ENCODE measurements around the gene TLDC2.
"Not testable (repeated sequence)": the region's sequence is repeated elsewhere in the genome, so short reads cannot be mapped to it uniquely, and the experiment has no call there.

The TLDC2 gene

DNA sequence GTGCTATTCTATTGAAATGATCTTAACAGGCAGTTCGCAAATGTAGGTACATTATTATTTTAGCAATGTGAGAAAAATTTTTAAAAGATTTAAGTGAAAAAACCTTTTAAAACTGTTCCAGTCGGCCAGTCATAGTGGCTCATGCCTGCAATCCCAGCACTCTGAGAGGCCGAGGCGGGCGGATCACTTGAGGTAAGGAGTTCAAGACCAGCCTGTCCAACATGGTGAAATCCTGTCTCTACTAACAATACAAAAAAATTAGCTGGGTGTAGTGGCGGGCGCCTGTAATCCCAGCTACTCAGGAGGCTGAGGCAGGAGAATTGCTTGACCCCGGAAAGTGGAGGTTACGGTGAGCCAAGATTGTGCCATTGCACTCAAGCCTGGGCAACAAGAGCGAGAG is 29.6 kb downstream of the TLDC2 start:
- not testable (repeated sequence) for DNase-seq (ENCODE audit: low read depth, low spot score)

DNA sequence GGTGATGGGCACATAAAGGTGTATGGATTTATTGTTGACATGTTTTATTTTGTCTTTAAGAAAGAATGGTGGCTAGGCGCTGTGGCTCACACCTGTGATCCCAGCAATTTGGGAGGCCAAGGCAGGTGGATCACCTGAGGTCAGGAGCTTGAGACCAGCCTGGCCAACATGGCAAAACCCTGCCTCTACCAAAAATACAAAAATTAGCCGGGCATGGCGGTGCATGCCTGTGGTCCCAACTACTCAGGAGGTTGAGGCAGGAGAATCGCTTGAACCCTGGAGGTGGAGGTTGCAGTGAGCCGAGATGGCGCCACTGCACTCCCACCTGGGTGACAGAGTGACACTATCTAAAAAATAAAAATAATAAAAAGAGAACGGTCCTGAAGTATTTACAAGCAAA is 30.1 kb downstream of the TLDC2 start:
- not testable (repeated sequence) for DNase-seq (ENCODE audit: low read depth, low spot score)

DNA sequence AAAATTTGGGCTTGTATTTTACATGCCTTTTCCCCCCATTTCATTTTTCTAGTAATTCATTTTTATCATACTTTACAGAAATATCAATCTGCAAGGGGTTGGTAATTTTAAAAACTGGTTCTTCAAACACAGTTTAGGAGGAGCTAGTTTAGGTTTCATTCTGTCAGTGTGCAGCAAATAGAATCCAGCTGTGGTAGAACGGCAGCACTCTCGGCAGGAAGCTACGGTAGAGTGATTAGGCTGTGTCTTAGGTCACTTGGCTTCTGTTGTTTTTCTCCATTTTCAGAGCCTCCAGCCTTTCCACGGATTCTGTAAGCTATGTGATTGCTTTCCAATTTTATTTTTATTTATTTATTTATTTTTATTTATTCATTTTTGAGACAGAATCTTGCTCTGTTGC is 32.7 kb downstream of the TLDC2 start:
- no peak for DNase-seq (ENCODE audit: low read depth, low spot score)

DNA sequence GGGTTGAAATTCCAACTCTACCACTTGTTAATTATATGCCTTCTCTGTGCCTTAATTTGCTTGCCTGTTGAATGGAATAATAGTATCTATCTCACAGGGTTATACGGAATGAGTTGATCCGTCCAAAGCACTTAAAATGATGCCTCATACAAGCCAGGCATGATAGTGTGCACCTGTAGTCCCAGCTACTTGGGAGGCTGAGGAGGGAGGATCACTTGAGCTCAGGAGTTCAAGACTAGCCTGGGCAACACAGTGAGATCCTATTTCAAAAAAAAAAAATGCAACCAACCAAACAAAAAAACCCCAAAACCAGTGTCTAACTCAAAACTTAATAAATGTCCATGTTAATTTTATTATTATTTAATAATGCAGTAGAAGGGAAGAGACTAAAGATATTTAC is 40.3 kb downstream of the TLDC2 start:
- DNase-seq (ENCODE audit: low read depth, low spot score): no peak

DNA sequence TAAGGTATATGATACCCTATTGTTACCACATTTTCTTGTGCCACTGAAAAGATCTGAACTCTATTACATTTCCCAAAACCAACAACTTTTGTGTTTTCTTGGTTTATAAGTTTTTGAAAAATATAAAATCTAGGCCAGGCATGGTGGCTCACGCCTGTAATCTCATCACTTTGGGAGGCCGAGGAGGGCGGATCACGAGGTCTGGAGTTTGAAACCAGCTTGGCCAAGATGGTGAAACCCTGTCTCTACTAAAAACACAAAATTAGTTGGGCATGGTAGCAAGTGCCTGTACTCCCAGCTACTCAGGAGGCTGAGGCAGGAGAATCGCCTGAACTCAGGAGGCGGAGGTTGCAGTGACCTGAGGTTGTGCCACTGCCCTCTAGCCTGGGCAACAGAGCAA is 41.3 kb downstream of the TLDC2 start:
- no peak for DNase-seq (ENCODE audit: low read depth, low spot score)

DNA sequence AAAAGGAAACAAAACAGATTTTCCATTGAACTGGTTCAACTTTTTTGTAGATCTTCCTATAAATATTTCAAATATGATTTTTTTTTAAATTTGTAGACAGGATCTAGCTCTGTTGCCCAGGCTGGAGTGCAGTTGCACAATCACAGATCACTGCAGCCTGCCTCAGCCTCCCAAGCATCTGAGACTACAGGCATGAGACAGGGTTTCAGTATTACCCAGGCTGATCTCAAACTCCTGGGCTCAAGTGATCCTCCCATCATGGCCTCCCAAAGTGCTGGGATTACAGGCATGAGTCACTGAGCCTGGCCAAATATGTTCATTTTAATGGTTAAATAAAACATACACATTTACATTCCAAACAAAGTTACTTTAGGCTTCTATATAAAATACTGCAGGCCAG is 42.0 kb downstream of the TLDC2 start:
- no peak for DNase-seq (ENCODE audit: low read depth, low spot score)

DNA sequence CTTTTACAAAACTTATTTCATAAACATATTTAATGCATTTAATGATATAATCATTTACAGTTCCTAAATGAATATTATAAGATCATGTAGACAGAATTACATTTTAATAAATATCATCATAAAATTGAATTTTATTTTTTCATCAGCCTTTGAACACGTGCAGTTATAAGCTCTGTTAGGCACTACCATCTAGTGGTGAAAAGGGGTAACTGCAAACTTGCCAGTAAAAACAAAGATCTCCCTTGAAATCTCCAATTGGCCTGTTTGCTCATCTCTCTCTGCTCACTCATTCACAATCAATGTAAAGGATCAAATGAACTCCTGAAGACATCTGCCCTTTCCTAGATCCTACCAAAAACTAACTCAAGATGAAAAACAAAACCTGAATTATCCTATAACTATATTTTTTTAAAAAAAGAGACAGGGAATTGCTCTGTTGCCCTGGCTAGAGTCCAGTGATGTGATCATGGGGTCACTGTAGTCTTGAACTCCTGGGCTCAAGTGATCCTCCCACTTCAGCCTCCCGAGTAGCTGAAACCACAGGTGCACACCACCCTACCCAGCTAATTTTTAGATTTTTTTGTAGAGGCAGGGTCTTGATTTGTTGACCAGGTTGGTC is 43.9 kb downstream of the TLDC2 start:
- peak; percentile 11 for DNase-seq (ENCODE audit: low read depth, low spot score)

DNA sequence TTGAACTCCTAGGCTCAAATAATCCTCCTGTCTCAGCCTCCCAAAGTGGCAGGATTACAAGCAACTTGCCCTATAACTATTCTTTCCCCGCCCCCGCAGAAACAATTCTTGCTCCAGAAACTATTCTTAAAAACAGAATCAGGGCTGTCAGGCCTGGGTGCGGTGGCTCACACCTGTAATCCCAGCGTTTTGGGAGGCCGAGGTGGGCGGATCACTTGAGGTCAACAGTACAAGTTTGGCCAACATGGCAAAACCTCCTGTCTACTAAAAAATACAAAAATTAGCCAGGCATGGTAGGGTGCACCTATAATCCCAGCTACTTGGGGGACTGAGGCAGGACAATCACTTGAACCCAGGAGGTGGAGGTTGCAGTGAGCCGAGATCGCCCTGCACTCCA is 44.4 kb downstream of the TLDC2 start:
- no peak for DNase-seq (ENCODE audit: low read depth, low spot score)

DNA sequence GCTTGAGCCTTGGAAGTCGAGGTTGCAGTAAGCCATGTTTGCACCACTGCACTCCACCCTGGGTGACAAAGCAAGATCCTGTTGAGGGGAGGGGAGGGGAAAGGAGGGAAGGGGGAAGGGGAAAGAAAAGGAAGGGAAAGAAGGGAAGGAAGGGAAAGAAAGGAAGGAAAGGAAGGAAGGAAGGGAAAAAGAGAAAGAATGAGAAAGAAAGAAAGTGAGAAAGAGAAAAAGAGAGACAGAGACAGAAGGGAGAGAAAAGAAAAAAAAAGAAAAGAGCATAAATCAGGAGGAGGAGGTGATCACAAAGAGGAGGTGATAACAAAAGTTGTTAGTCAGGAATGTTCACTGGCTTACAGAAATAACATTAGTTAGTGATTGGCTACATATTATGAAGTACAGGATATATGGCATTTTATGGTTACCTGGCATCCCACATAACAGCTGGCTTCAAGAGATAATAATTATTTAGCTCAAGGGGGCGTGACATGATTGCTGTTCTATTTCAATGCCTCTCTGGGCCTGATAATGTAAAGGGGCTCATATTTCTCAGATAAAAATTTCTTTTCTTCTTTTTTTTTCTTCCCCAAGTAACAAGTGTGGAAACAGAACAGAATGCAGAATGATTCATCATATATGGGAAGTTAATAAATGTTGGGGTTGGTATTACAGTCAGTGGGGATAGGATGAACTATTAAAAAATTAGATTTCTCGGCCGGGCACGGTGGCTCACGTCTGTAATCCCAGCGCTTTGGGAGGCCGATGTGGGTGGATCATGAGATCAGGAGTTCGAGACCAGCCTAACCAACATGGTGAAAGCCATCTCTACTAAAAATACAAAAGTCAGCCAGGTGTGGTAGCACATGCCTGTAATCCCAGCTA is 48.5 kb downstream of the TLDC2 start:
- no peak for DNase-seq (ENCODE audit: low read depth, low spot score)

DNA sequence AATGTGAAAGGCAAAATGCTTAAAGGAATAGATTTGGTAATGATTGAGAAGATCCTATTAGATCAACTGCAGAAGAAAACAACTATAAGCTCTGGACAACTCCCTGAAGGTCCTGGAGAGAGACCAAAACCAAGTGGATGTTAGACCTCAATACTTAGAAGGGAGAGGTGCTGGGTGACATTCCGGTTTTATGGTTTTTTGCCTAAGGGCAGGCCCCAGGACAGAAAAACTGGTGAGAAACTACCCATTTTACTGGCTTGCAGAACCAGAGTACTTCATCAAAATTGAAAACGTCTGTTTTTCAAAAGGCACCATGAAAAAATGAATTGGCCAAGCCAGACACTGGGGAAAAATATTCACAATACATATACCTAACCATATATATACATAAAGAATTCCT is 49.3 kb downstream of the TLDC2 start:
- DNase-seq (ENCODE audit: low read depth, low spot score): no peak

DNA sequence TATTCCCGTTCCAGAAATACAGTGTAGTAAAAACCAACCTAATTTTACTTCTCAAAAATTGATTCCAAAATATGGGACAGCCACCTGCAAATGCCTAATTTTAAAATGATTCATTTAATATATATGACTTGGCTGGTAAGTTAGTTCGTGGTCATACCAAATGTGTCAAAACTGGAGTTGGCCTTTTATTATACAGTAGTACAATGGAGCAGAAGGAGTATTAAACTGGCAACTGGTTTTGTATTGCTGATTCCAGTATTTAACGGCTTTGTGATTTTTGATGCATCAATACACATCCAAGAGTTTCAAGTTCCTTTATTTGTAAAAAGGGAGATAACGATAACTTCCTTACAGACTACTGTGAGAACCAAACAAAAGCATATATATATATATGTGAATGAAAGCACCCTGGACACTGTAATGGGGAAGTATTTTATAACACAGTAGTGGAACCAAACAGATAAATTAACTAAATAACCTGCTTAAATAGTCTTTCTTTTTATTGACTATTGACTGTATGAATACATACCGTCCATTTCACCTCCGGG is 50.8 kb downstream of the TLDC2 start:
- no peak for DNase-seq (ENCODE audit: low read depth, low spot score)

DNA sequence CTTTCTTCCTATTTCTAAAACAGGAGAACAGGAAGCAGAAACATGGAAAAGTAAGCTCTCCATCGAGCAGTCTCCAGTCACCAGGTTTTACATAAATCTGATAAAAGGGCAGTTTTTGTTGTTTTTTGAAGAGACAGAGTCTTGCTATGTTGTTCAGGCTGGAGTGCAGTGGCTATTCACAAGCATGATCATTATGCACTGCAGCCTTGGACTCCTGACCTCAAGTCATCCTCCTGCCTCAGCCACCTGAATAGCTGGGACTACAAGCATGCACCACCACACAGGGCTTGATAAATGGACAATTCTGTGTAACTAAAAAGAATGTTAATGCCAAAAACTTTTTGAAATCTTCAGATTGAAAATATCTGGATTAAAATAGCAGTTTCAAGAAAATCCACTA is 51.8 kb downstream of the TLDC2 start:
- no peak for DNase-seq (ENCODE audit: low read depth, low spot score)

DNA sequence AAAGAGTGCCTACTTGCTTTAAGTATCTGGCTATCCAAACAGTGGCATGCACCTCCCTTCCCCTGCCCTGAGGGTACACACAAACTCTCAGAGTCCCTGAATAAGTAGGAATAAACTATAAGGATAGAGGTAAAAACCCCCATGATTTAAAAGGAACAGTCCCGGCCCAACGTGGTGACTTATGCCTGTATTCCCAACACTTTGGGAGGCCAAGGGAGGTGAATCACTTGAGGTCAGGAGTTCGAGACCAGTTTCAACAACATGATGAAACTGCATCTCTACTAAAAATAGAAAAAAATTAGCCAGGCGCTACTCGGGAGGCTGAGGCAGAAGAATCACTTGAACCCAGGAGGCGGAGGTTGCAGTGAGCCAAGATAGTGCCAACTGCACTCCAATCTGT is 53.4 kb downstream of the TLDC2 start:
- no peak for DNase-seq (ENCODE audit: low read depth, low spot score)

DNA sequence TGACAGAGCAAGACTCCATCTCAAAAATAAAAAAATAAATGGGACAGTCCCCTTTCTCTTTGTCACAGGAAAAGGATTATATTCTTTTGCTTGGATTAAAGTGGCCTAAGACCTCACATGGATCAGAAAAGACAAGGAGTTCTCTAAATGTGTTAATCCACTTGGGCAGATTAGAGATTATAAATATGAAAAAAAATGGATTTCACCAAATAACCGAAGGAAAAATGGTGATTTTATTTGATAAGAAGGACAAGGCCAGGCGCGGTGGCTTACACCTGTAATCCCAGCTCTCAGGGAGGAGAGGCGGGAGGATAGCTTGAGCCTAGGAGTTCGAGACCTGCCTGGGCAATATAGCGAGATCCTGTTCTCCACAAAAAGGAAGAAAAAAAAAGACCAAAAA is 53.8 kb downstream of the TLDC2 start:
- DNase-seq (ENCODE audit: low read depth, low spot score): no peak

DNA sequence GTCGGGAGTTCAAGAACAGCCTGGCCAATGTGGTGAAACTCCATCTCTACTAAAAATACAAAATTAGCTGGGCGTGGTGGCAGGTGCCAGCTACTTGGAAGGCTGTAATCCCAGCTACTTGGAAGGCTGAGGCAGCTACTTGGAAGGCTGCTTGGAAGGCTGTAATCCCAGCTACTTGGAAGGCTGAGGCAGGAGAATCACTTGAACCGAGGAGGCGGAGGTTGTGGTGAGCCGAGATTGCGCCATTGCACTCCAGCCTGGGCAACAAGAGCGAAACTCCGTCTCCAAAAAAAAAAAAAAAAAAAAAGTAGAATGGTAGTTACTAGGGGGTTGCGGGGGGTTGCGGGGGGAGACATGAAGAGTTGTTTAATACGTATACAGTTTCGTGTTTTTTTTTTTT is 56.1 kb downstream of the TLDC2 start:
- DNase-seq (ENCODE audit: low read depth, low spot score): not testable (repeated sequence)

DNA sequence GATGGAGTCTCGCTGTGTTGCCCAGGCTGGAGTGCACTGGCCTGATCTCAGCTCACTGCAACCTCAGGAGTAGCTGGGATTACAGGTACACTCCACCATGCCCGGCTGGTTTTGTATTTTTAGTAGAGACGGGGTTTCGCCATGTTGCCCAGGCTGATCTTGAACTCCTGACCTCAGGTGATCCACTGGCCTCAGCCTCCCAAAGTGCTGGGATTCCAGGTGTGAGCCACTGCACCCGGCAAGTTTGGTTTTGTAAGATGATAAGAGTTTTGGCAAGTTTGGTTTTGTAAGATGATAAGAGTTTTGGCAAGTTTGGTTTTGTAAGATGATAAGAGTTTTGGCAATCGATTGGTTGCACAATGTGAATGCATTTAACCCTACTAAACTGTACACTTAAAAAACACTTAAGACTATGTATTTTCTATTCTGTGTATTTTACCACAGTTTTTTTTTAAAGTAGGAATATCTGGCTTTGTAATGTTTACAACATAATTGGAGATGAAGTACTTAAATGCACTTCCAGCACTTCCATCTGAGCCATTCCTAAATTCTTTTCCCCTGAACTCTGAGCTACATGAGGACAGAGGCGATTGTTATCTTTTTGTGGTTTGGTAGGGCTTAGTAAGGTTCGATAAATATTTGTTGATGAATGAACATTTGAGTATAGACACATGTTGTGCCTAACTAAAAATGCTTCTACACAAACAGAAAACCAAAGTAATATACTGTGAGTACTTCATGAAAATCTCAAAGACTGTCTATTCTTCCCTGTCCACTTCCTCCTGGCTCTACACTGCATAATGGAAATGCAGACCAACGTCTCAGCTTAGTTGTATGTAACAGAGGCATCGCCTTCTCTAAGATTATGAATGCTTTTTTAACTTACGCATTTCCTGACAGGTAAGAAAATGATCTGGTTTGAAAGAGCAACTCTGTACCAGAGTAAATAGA is 56.8 kb downstream of the TLDC2 start:
- no peak for DNase-seq (ENCODE audit: low read depth, low spot score)

DNA sequence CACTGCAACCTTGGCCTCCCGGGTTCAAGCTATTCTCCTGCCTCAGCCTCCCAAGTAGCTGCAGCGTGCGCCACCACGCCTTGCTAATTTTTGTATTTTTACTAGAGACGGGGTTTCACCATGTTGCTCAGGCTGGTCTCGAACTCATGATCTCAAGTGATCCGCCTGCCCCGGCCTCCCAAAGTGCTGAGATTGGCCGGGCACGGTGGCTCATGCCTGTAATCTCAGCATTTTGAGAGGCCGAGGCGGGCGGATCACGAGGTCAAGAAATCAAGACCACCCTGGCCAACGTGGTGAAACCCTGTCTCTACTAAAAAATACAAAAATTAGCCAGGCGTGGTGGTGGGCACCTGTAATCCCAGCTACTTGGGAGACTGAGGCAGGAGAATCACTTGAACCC is 57.6 kb downstream of the TLDC2 start:
- DNase-seq (ENCODE audit: low read depth, low spot score): not testable (repeated sequence)

DNA sequence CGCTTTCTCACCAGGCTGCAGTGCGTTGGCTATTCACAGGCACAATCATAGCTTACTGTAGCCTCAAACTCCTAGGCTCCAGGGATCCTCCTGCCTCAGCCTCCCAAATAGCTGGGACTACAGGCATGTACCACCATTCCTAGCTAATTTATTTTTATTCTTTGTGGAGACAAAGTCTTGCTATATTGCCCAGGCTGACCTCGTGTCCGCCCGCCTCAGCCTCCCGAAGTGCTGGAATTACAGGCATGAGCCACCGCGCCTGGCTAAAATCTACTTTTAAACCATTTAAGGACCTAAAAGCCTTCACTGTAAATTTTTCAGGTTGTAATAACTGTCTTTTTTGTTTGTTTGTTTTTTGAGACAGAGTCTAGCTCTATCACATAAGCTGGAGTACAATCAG is 60.4 kb downstream of the TLDC2 start:
- no peak for DNase-seq (ENCODE audit: low read depth, low spot score)

DNA sequence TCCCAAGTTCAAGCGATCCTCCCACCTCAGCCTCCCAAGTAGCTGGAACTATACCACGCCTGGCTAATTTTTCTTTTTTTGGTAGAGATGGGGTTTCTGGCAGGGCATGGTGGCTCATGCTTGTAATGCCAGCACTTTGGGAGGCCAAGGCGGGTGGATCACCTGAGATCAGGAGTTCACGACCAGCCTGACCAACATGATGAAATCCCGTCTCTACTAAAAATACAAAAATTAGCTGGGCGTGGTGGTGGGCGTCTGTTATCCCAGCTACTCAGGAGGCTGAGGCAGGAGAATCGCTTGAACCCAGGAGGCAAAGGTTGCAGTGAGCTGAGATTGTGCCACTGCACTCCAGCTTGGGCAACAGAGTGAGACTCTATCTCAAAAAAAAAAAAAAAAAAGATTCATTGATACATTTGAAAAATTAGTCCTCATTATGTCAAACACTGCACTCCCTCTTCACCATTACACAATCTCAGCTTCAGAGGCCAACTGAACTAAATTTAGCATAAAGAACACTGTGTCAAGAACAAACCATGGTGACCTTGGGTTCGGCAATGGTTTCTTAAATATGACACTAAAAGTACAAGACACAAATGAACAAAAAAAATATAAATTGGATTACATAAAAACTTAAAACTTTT is 60.9 kb downstream of the TLDC2 start:
- DNase-seq (ENCODE audit: low read depth, low spot score): not testable (repeated sequence)

DNA sequence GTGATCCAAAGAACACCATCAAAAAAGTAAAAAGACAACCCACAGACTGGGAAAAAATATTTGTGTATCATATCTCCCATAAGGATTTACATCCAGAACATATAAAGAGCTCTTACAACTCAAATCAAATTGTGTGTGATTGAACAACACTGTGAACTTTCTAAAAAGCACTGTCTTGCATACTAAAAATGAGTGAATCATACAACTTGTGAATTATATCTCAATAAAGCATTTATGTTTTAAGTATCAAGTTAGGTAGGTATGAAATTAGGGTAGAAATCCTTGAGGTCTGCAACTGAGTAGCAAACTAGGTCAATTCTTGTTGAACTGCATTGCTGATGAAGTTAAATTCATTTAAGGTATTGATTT is 61.4 kb downstream of the TLDC2 start:
- DNase-seq (ENCODE audit: low read depth, low spot score): no peak

DNA sequence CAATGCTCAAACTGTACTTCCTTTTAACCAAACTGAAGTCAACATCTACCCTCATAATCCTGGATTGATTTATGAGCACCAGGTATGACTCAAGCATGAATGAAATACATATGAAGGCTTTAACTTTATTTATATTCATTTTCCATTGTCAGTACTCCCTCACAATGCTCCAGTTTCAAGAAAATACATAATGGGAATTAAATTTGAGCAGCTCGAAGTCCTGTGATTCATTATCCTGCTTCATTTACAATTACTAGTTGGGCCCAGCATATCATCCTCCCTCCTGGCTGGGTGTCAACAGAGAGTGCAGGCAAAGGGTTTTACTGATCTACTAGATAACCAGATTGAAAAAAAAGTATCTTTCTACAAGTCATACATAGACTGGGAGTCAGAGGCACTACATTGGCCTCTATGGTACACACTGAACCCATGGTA is 65.5 kb downstream of the TLDC2 start:
- no peak for DNase-seq (ENCODE audit: low read depth, low spot score)

Measured in activated naive CD8-positive, alpha-beta T cell treated with anti-CD3 and anti-CD28 coated beads, Interleukin-2, amount 50 U/mL, for 16 hours (primary cell).